Cardiac muscle cell (in vitro differentiated cells and primary cell): ENCODE data around the gene CARMIL3. TPM values are rescaled to one million over a fixed set of nuclear protein-coding genes. Genes with fewer than 3 reads are reported as not detected.
"Not testable (repeated sequence)": the region's sequence is repeated elsewhere in the genome, so short reads cannot be mapped to it uniquely, and the experiment has no call there.

ENCODE experiments used
- DNase-seq, 2 donors: peaks; one replicate each; pipeline versions ENCODE4 v3.0.0 to v3.0.0-alpha.2; 2010 to 2017; ENCODE audit warnings: low read depth in 1 of 2, low spot score in 1 of 2
- H3K27ac ChIP-seq: fragments of 200-600 bp; sonication (generic); 2 replicates; pipeline ENCODE4 v1.5.1; 2016
- H3K27me3 ChIP-seq: fragments of 200-600 bp; sonication (generic); 2 replicates; pipeline ENCODE4 v1.6.0; 2016; ENCODE audit warnings: control low read depth
- H3K36me3 ChIP-seq: fragments of 200-600 bp; sonication (generic); 2 replicates; pipeline ENCODE4 v1.5.1; 2016; ENCODE audit warnings: control low read depth
- H3K4me1 ChIP-seq: fragments of 200-600 bp; sonication (generic); 2 replicates; pipeline ENCODE4 v1.8.1; 2017; ENCODE audit warnings: low read depth, mild to moderate bottlenecking, mixed run types
- H3K4me3 ChIP-seq: fragments of 200-600 bp; sonication (generic); 2 replicates; pipeline ENCODE4 v1.5.1; 2016; ENCODE audit warnings: mild to moderate bottlenecking
- H3K9me3 ChIP-seq: fragments of 200-600 bp; sonication (generic); 2 replicates; pipeline ENCODE4 v1.5.1; 2017; ENCODE audit warnings: low read depth, mild to moderate bottlenecking, control low read depth
- CTCF ChIP-seq: IDR thresholded peaks from 2 replicates; pipeline ENCODE4 v1.5.1; 2012; ENCODE audit warnings: low read depth, mild to moderate bottlenecking, low read length
- polyA plus RNA-seq: library from polyadenylated mRNA; unstranded; fragments of >200 nt; fragmentation: Nextera tagmentation; extraction: Ambion mirVana; gene quantifications from 2 replicates; pipeline ENCODE4 v1.2.1, GENCODE V29; 2016
- total RNA-seq: library from RNA; depleted of rRNA; stranded (reverse); fragments of >200 nt; gene quantifications from 2 replicates; pipeline ENCODE4 v1.2.3, GENCODE V29; 2016

Gene CARMIL3
- total and polyA plus RNA-seq, 2 experiments from 2014 or later: 0.06 to 0.22 TPM

DNA sequence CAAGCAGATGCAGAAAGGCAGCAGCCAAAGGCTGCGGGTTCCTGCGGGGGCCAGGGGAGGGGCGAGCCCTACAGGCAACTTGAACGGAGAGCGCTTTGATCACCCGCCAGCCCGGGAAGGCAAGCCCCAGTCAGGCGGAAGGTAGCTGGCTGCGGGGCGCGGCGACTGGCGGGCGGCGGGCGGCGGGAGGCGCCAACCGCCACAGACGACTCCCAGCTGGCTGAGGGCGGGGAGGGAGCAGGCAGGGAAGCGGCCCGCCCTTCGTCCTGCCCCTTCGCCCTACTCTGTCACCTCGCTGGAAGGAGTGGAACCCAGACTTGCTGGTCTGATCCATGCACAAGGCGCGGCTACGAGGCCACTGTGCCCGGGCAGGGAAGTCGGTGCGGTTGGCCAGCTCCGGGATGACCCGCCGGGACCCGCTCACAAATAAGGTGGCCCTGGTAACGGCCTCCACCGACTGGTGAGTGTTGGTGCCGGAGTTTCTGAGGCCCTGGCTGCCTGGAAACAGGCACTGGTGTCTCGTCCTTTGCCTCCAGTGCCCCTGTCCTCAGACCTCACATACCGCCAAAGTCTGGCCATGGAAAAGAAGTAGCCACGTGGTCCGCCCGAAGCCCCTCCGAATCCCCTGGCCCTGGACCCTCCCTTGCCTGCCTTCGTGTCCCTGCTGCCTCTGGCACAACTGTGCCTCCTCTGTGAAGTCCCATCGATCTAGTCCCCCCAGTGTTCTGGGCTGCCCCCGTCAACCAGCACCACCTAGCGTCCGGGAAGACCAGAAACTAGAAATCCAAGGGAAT is 15.4 kb upstream of the CARMIL3 start:
- peak overlapping the region; percentile 75 for H3K27ac ChIP-seq
- H3K36me3 ChIP-seq: no peaks in the 10 kb centered on the region
- peak; percentile 79 for TF ChIP-seq CTCF
- peak; percentile 67 to 86 for DNase-seq
- H3K4me3 ChIP-seq: peak overlapping the region; percentile 40
- no peaks in the 10 kb centered on the region for H3K27me3 ChIP-seq
- H3K9me3 ChIP-seq: no peaks in the 10 kb centered on the region
- no peaks in the 10 kb centered on the region for H3K4me1 ChIP-seq

- Histone ChIP-seq H3K4me3 (peak overlapping the region; percentile 40), H3K27ac (peak overlapping the region; percentile 75)
- not testable (repeated sequence) for H3K4me1 ChIP-seq, DNase-seq, H3K27me3 ChIP-seq, H3K9me3 ChIP-seq, H3K36me3 ChIP-seq
Measured at GRCh38 chr14:24036963-24037657, 14.7 kb upstream of the CARMIL3 start.

DNA sequence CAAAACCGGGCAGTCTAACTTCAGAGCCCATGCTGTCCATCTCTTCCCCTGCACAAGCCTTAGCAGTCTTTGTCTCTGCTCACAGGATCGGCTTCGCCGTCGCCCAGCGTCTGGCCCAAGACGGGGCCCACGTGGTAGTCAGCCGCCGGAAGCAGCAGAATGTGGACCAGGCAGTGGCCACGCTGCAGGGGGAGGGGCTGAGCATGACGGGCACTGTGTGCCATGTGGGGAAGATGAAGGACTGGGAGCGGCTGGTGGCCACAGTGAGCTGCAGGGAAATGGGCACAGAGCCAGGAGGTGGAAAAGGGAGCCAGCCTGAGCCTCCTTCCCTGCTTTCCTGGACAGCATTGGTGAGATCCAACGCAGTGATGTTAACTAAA is 14.2 kb upstream of the CARMIL3 start:
- no peak for TF ChIP-seq CTCF
- Histone ChIP-seq H3K4me1 (no peaks in the 10 kb centered on the region), H3K36me3 (no peaks in the 10 kb centered on the region), H3K27me3 (no peaks in the 10 kb centered on the region), H3K27ac (no peak overlapping the region), H3K9me3 (no peaks in the 10 kb centered on the region), H3K4me3 (no peak overlapping the region)
- no peak for DNase-seq

DNA sequence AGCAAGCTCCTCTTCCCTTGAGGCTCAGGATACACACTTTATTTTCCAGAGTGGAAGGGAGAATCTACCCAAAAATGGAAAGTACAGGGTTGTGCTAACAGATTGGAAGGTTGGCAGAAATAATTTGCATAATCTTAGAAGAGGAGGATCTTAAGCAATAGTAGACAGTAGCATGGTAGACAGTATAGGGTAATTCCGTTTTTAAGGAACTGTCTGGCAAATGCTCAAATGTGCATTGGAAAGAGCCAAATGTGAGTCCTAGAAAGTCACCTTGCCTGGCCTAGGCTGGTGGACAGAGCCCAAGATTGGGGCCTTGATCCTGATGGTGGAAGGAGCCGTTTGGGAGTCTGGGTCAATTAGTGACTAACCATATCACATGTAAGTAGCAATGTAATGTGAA is 13.1 kb upstream of the CARMIL3 start:
- no peaks in the 10 kb centered on the region for H3K36me3 ChIP-seq
- no peak for DNase-seq
- TF ChIP-seq CTCF: no peak
- no peaks in the 10 kb centered on the region for H3K9me3 ChIP-seq
- no peak overlapping the region for H3K27ac ChIP-seq
- no peaks in the 10 kb centered on the region for H3K4me1 ChIP-seq
- no peak overlapping the region for H3K4me3 ChIP-seq
- H3K27me3 ChIP-seq: no peaks in the 10 kb centered on the region

GRCh38 chr14:24040692-24041091 is 11.1 kb upstream of the CARMIL3 start:
- no peaks in the 10 kb centered on the region for H3K9me3 ChIP-seq
- no peak for TF ChIP-seq CTCF

DNA sequence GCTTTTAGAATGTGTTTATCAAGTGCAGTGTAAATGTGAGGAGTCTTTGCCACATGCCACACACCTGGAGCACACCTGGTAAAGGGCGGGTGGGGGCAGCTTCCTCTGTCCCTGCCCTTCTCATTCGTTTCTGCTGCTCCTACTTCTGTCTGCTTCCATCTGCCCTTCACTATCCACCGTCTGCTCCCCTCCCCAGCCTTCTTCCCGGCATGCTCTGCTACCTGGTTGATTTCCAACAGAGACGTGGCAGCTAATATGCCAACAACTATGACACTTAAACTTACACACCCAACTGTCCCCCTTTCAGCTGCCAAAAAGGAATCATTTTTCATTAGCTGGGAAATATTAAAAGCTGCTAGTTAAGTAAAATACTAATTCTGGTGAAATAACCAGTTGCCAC is 9.1 kb upstream of the CARMIL3 start:
- no peak for TF ChIP-seq CTCF
- H3K4me1 ChIP-seq: no peaks in the 10 kb centered on the region
- no peaks in the 10 kb centered on the region for H3K36me3 ChIP-seq
- DNase-seq: no peak
- H3K9me3 ChIP-seq: no peaks in the 10 kb centered on the region
- no peak overlapping the region for H3K27ac ChIP-seq
- no peaks in the 10 kb centered on the region for H3K27me3 ChIP-seq
- H3K4me3 ChIP-seq: no peak overlapping the region

More at GRCh38 chr14:24040692-24041091, 11.1 kb upstream of the CARMIL3 start:
- H3K4me1 ChIP-seq: no peaks in the 10 kb centered on the region
- no peaks in the 10 kb centered on the region for H3K36me3 ChIP-seq
- H3K27me3 ChIP-seq: no peaks in the 10 kb centered on the region
- H3K4me3 ChIP-seq: no peak overlapping the region
- DNase-seq: no peak
- no peak overlapping the region for H3K27ac ChIP-seq

DNA sequence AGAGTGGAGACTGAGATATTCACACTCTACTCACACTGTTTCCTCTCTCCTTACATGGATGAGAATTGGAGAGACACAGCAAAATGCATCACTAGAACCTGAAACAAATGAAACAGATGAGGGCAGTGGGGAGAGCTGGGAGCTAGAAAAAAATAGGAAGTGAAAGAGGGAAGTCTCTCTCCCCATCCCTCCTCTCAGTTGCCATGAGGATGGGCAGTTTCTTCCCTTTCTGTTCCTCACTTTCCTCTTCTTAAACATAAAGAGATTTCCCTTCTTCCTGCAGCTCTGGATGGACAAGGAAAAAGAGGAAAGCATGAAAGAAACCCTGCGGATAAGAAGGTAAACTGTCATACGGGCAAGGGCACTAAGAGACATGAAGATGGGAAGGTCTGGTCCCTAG is 2.8 kb upstream of the CARMIL3 start:
- not testable (repeated sequence) for H3K4me1 ChIP-seq, DNase-seq, H3K36me3 ChIP-seq, H3K27ac ChIP-seq, H3K27me3 ChIP-seq, H3K9me3 ChIP-seq, H3K4me3 ChIP-seq

- H3K4me1 ChIP-seq, H3K9me3 ChIP-seq, H3K36me3 ChIP-seq, H3K4me3 ChIP-seq, H3K27me3 ChIP-seq, DNase-seq, H3K27ac ChIP-seq: not testable (repeated sequence)
Measured at GRCh38 chr14:24050753-24051152, 1.1 kb upstream of the CARMIL3 start.
